ENCODE measurements around the gene HOXA4.

Gene HOXA4

GRCh38 chr7:27093184-27093895 is 37.2 kb downstream of the HOXA4 start:
- Histone ChIP-seq H3K4me3 (replicated peaks; ENCODE audit: insufficient read depth, low read length) (no peak overlapping the region), H3K27me3 (ENCODE audit: insufficient read depth, poor library complexity, severe bottlenecking) (peaks cover 34% of the 10 kb centered on the region), H3K27ac (replicated peaks) (no peak overlapping the region)
- no peak for DNase-seq (ENCODE audit: low read depth in 1 of 2, low spot score in 1 of 2)
- TF ChIP-seq SPI1 (IDR thresholded peaks at IDR 0.05; ENCODE audit: borderline replicate concordance, low read depth) (no peak), POLR2AphosphoS5 (IDR thresholded peaks at IDR 0.05; ENCODE audit: low read depth) (no peak), REST (IDR thresholded peaks at IDR 0.05; ENCODE audit: insufficient replicate concordance, low read depth) (no peak), GABPA (IDR thresholded peaks at IDR 0.05; ENCODE audit: low read depth) (no peak)
- TF ChIP-seq, protein P1, sequence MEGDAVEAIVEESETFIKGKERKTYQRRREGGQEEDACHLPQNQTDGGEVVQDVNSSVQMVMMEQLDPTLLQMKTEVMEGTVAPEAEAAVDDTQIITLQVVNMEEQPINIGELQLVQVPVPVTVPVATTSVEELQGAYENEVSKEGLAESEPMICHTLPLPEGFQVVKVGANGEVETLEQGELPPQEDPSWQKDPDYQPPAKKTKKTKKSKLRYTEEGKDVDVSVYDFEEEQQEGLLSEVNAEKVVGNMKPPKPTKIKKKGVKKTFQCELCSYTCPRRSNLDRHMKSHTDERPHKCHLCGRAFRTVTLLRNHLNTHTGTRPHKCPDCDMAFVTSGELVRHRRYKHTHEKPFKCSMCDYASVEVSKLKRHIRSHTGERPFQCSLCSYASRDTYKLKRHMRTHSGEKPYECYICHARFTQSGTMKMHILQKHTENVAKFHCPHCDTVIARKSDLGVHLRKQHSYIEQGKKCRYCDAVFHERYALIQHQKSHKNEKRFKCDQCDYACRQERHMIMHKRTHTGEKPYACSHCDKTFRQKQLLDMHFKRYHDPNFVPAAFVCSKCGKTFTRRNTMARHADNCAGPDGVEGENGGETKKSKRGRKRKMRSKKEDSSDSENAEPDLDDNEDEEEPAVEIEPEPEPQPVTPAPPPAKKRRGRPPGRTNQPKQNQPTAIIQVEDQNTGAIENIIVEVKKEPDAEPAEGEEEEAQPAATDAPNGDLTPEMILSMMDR (IDR thresholded peaks at IDR 0.05; ENCODE audit: insufficient read depth, low read length): no peak

DNA sequence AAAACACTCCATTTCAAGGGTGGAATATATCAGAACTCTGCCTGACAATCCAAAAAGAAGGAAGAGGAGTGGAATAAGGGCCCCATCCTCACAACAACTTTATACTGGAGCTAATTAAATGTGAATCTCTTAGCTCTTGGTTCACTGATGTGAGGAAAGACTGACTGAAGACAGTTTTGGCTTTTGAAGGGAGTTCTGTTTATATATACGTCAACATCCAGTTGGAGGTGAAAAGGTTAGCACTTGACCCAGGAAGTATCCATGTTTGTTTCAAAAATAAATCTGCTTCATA is 37.8 kb downstream of the HOXA4 start:
- TF ChIP-seq REST (IDR thresholded peaks at IDR 0.05; ENCODE audit: insufficient replicate concordance, low read depth) (no peak), GABPA (IDR thresholded peaks at IDR 0.05; ENCODE audit: low read depth) (no peak), POLR2AphosphoS5 (IDR thresholded peaks at IDR 0.05; ENCODE audit: low read depth) (no peak), SPI1 (IDR thresholded peaks at IDR 0.05; ENCODE audit: borderline replicate concordance, low read depth) (no peak)
- TF ChIP-seq, protein P1 (IDR thresholded peaks at IDR 0.05; ENCODE audit: insufficient read depth, low read length): no peak
- Histone ChIP-seq H3K27me3 (ENCODE audit: insufficient read depth, poor library complexity, severe bottlenecking) (peaks cover 38% of the 10 kb centered on the region), H3K4me3 (replicated peaks; ENCODE audit: insufficient read depth, low read length) (no peak overlapping the region), H3K27ac (replicated peaks) (no peak overlapping the region)
- DNase-seq (ENCODE audit: low read depth in 1 of 2, low spot score in 1 of 2): no peak

- TF ChIP-seq POLR2AphosphoS5 (IDR thresholded peaks at IDR 0.05; ENCODE audit: low read depth): no peak
- peak; percentile 57; the same call in 1 of the 2 replicates for TF ChIP-seq SPI1 (IDR thresholded peaks at IDR 0.05; ENCODE audit: borderline replicate concordance, low read depth)
- no peak for TF ChIP-seq GABPA (IDR thresholded peaks at IDR 0.05; ENCODE audit: low read depth)
- TF ChIP-seq, protein P1 (IDR thresholded peaks at IDR 0.05; ENCODE audit: insufficient read depth, low read length): no peak
- no peak for TF ChIP-seq REST (IDR thresholded peaks at IDR 0.05; ENCODE audit: insufficient replicate concordance, low read depth)
- Histone ChIP-seq H3K27ac (replicated peaks) (no peak overlapping the region), H3K27me3 (ENCODE audit: insufficient read depth, poor library complexity, severe bottlenecking) (peaks cover 40% of the 10 kb centered on the region), H3K4me3 (replicated peaks; ENCODE audit: insufficient read depth, low read length) (no peak overlapping the region)
- DNase-seq (ENCODE audit: low read depth in 1 of 2, low spot score in 1 of 2): no peak
Observed at GRCh38 chr7:27091941-27092818, 38.4 kb downstream of the HOXA4 start.

Data from HL-60 (cell line).